Measurements from ENCODE around the gene GRAMD2B.

DNA sequence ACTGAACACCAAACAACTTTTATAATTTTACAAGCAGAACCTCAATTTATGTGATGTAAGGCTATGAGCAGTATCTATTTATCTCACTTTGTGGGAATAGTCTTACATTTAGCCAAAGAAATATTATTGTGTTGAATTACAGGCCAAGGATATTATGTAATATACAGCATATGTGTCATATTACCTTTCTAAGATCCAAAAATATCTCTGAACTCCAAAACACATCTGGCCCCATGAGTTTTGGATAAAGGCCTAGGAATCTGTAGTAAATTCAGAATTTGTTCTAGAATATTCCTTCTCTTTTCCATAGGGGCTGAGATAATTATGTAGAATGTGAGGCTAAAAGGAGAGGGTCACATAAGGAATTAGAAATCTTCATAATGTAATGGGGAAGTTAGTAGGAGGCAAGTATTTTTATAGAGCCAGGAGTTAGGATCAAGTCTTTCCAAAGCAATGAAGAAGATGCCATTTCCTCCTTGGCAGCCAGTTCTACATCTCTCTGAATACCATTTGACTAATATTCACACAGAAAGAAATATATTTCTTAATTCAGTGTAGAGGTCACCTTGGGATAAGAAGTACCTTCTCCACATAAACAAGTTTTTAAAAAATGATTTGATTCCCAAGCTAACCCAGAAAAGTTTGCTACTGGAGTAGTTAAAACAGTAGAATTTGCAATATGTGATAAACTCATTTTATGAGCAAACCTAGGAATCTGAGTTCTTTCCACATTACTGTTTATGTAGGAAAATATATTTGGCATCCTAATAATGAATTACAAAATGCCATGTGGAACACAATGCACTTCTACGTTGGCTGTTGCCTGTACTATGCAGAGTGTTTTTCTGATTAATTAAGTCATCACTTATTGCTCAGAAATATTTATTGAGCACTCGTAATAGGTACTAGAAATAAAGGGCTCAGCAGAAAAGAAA is 20.3 kb upstream of the GRAMD2B start:
- TF ChIP-seq, protein P1, sequence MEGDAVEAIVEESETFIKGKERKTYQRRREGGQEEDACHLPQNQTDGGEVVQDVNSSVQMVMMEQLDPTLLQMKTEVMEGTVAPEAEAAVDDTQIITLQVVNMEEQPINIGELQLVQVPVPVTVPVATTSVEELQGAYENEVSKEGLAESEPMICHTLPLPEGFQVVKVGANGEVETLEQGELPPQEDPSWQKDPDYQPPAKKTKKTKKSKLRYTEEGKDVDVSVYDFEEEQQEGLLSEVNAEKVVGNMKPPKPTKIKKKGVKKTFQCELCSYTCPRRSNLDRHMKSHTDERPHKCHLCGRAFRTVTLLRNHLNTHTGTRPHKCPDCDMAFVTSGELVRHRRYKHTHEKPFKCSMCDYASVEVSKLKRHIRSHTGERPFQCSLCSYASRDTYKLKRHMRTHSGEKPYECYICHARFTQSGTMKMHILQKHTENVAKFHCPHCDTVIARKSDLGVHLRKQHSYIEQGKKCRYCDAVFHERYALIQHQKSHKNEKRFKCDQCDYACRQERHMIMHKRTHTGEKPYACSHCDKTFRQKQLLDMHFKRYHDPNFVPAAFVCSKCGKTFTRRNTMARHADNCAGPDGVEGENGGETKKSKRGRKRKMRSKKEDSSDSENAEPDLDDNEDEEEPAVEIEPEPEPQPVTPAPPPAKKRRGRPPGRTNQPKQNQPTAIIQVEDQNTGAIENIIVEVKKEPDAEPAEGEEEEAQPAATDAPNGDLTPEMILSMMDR (IDR thresholded peaks at IDR 0.05 in 2 of 3, conservative IDR thresholded peaks at IDR 0.05 in 1 of 3; ENCODE audit: borderline replicate concordance in 1 of 3, insufficient read depth in 1 of 3, low read depth in 2 of 3, low read length in 2 of 3) = no peak
- no peak for TF ChIP-seq TCF7L2 (IDR thresholded peaks at IDR 0.05; ENCODE audit: borderline replicate concordance, extremely low read depth, insufficient read depth, insufficient read length)
- TF ChIP-seq EZH2 (IDR thresholded peaks at IDR 0.05) = no peak
